SU-DHL-6 (cell line): ENCODE data around the gene SFMBT2.

Source experiments
- H2AFZ ChIP-seq: fragments of 200-600 bp; sonication (generic); 2 replicates; pipeline ENCODE4 v1.6.1; 2014; ENCODE audit warnings: low read depth, mild to moderate bottlenecking, moderate library complexity, mixed read lengths, antibody characterized with exemption, low read length; ENCODE audit not compliant: severe bottlenecking
- H3F3A ChIP-seq: fragments of 200-600 bp; shearing (Covaris generic); 2 replicates; pipeline ENCODE4 v1.6.0; 2016; ENCODE audit warnings: antibody characterized with exemption, mild to moderate bottlenecking; ENCODE audit not compliant: insufficient read depth
- H3K27ac ChIP-seq: fragments of 200-600 bp; sonication (generic); 2 replicates; pipeline ENCODE4 v1.5.1; 2016; ENCODE audit warnings: low read depth, mild to moderate bottlenecking, low read length, moderate library complexity, mixed read lengths
- H3K27me3 ChIP-seq: fragments of 200-600 bp; sonication (generic), shearing (Covaris generic); 2 replicates; pipeline ENCODE4 v1.6.0; 2014; ENCODE audit warnings: mild to moderate bottlenecking, low read length
- H3K36me3 ChIP-seq: fragments of 200-600 bp; sonication (generic); 2 replicates; pipeline ENCODE4 v1.6.1; 2014; ENCODE audit warnings: mild to moderate bottlenecking, low read length, mixed read lengths
- H3K4me2 ChIP-seq: fragments of 300-600, 200-600 bp; shearing (Covaris generic), sonication (generic); 2 replicates; pipeline ENCODE4 v1.6.0; 2014; ENCODE audit warnings: low read length, low read depth, mild to moderate bottlenecking; ENCODE audit not compliant: poor library complexity, severe bottlenecking
- H3K4me3 ChIP-seq: fragments of 200-600 bp; sonication (generic); 2 replicates; pipeline ENCODE4 v1.5.1; 2014; ENCODE audit warnings: antibody characterized with exemption, low read length, mild to moderate bottlenecking, mixed read lengths; ENCODE audit not compliant: insufficient read depth, poor library complexity, severe bottlenecking
- H3K79me2 ChIP-seq: fragments of 200-600 bp; sonication (generic); 2 replicates; pipeline ENCODE4 v1.6.1; 2014; ENCODE audit warnings: mild to moderate bottlenecking, low read length, moderate library complexity; ENCODE audit not compliant: insufficient read depth
- H3K9ac ChIP-seq: fragments of 200-600 bp; sonication (generic); 2 replicates; pipeline ENCODE4 v1.7.0; 2014; ENCODE audit warnings: mild to moderate bottlenecking, low read length
- H3K9me2 ChIP-seq: fragments of 200-600 bp; sonication (generic); replicated peaks from 2 replicates; pipeline ENCODE4 v1.6.1; 2014; ENCODE audit warnings: low read length; ENCODE audit not compliant: insufficient read depth
- H3K9me3 ChIP-seq: fragments of 200-600 bp; sonication (generic); 2 replicates; pipeline ENCODE4 v1.6.1; 2014; ENCODE audit warnings: low read length, mixed read lengths; ENCODE audit not compliant: insufficient read depth
- H4K20me1 ChIP-seq: fragments of 200-600 bp; sonication (generic); 2 replicates; pipeline ENCODE4 v1.6.1; 2014; ENCODE audit warnings: low read depth, mild to moderate bottlenecking, antibody characterized with exemption, low read length, moderate library complexity, mixed read lengths
- CTCF ChIP-seq: fragments of 200-600 bp; sonication (generic); IDR thresholded peaks from one replicate; pipeline ENCODE4 v1.5.1; 2017; ENCODE audit warnings: antibody characterized with exemption, mild to moderate bottlenecking, low read length, moderate library complexity; ENCODE audit not compliant: insufficient read depth, poor library complexity, severe bottlenecking
- EZH2phosphoT487 ChIP-seq: fragments of 200-600 bp; sonication (generic), shearing (Covaris generic); conservative IDR thresholded peaks from 2 replicates; pipeline ENCODE4 v1.6.1; 2018; ENCODE audit warnings: mild to moderate bottlenecking, antibody characterized with exemption, low read length, moderate library complexity, mixed read lengths

Gene SFMBT2

GRCh38 chr10:7117177-7117799 lies 293.5 kb downstream of the SFMBT2 start:
- no peaks in the 10 kb centered on the region for H3K9me2 ChIP-seq
- no peaks in the 10 kb centered on the region for H4K20me1 ChIP-seq
- H3K27ac ChIP-seq = no peak overlapping the region
- H2AFZ ChIP-seq = no peak overlapping the region
- H3K27me3 ChIP-seq = no peaks in the 10 kb centered on the region
- H3K9ac ChIP-seq = no peak overlapping the region
- TF ChIP-seq EZH2phosphoT487 (no peak), CTCF (no peak)
- H3F3A ChIP-seq = no peaks in the 10 kb centered on the region
- no peaks in the 10 kb centered on the region for H3K9me3 ChIP-seq
- H3K79me2 ChIP-seq = no peaks in the 10 kb centered on the region
- no peak overlapping the region for H3K4me2 ChIP-seq
- no peaks in the 10 kb centered on the region for H3K36me3 ChIP-seq
- H3K4me3 ChIP-seq = no peak overlapping the region

- Histone ChIP-seq H3K36me3 (no peaks in the 10 kb centered on the region), H3K9me2 (no peaks in the 10 kb centered on the region), H3K27ac (no peak overlapping the region), H4K20me1 (no peaks in the 10 kb centered on the region), H3K9ac (no peak overlapping the region), H3K4me3 (no peak overlapping the region), H3K4me2 (no peak overlapping the region), H3K79me2 (no peaks in the 10 kb centered on the region), H2AFZ (no peak overlapping the region), H3K27me3 (no peaks in the 10 kb centered on the region), H3K9me3 (no peaks in the 10 kb centered on the region), H3F3A (no peaks in the 10 kb centered on the region)
- no peak for TF ChIP-seq CTCF
- no peak for TF ChIP-seq EZH2phosphoT487
These were observed 299.3 kb downstream of the SFMBT2 start for GRCh38 chr10:7111561-7111960.

- no peaks in the 10 kb centered on the region for H3K9me3 ChIP-seq
- no peaks in the 10 kb centered on the region for H3K27me3 ChIP-seq
- H3K36me3 ChIP-seq = no peaks in the 10 kb centered on the region
- H2AFZ ChIP-seq = no peak overlapping the region
- H3K79me2 ChIP-seq = no peaks in the 10 kb centered on the region
- TF ChIP-seq CTCF = no peak
- no peak for TF ChIP-seq EZH2phosphoT487
- H3K9ac ChIP-seq = no peak overlapping the region
- no peaks in the 10 kb centered on the region for H4K20me1 ChIP-seq
- no peaks in the 10 kb centered on the region for H3K9me2 ChIP-seq
- no peak overlapping the region for H3K27ac ChIP-seq
- no peak overlapping the region for H3K4me2 ChIP-seq
- no peak overlapping the region for H3K4me3 ChIP-seq
- H3F3A ChIP-seq = no peaks in the 10 kb centered on the region
These were observed 299.7 kb downstream of the SFMBT2 start for GRCh38 chr10:7111089-7111488.
